Measurements from ENCODE around the gene GJC2.
A peak's percentile ranks its signal among the peaks of the same experiment; 100 is the strongest.

GJC2 gene

DNA sequence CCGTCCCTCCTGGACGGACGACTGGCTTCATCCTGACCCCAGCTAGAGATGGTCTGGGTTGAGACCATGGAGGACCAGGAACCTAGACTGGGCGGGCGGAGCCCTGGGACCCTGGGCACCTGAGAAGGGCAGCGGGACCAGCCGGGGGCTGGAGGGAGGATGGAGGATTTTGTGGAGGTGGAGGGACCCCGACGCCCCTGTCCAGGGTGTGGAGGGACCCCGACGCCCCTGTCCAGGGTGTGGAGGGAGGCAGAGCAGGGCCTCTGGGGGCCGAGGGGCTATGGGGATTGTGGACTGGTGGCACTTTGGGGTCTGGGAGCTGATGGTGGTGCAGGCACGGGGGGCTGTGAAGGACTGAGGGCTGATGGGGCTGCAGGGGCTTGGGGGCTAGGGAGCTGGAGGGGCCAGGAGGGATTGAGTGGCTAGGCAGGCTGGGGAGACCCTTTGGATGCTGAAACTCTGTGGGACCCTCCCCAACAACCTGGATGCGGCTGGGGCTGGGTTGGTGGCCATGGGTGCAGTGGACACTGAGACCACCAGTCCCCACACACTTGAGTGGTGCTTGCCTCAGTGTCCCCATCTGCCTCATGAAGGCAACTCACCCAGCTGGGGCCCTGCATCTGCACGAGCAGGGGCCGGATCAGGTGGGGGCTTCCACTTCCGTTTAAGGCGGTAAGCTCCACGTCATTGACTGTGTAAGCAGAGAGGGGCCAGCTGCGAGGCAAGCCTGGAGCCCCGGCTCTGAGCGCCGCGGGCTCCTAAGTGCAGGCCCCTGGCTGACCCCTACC lies 7.4 kb downstream of the GJC2 start:
- Histone ChIP-seq H3K9me3 (replicated peaks in 1 of 2; ENCODE audit: control insufficient read depth in 2 of 2, insufficient read depth in 1 of 2, low read depth in 1 of 2, low read length in 2 of 2) (no peaks in the 10 kb centered on the region), H2BK5ac (ENCODE audit: low read length) (peak overlapping the region; percentile 85), H3K18ac (ENCODE audit: low read length) (peak overlapping the region; percentile 67), H2BK120ac (ENCODE audit: low read depth, low read length) (no peak overlapping the region), H3K23ac (ENCODE audit: low read depth, low read length, poor library complexity) (peak overlapping the region; percentile 48), H2BK12ac (ENCODE audit: low read length) (no peak overlapping the region), H3K27ac (replicated peaks; ENCODE audit: low read length) (no peak overlapping the region), H4K8ac (ENCODE audit: low read depth, low read length) (peak overlapping the region; percentile 9), H2AK5ac (ENCODE audit: low read depth, low read length) (peak overlapping the region; percentile 10), H3K4ac (ENCODE audit: low read length) (no peak overlapping the region), H3K9ac (ENCODE audit: low read depth, low read length, poor library complexity) (peak overlapping the region; percentile 37), H3K79me1 (ENCODE audit: low read depth, low read length) (peaks cover 2% of the 10 kb centered on the region), H3K4me1 (ENCODE audit: control insufficient read depth in 2 of 2, insufficient read depth in 1 of 2, low read depth in 1 of 2, low read length in 2 of 2) (peaks cover 0 to 8% of the 10 kb centered on the region in 2 donors), H3K4me3 (ENCODE audit: low read length in 2 of 2) (no peak overlapping the region), H3K27me3 (ENCODE audit: control insufficient read depth in 3 of 3, insufficient read depth in 3 of 3, low read depth in 1 of 3, low read length in 3 of 3) (no peaks in the 10 kb centered on the region), H3K4me2 (ENCODE audit: insufficient read depth, low read length, poor library complexity, severe bottlenecking) (no peak overlapping the region), H2AFZ (ENCODE audit: low read length) (no peak overlapping the region), H3K36me3 (replicated peaks in 1 of 2; ENCODE audit: control insufficient read depth in 2 of 2, insufficient read depth in 2 of 2, low read length in 2 of 2) (no peaks in the 10 kb centered on the region), H4K91ac (ENCODE audit: low read depth, low read length, poor library complexity) (no peak overlapping the region), H3K14ac (ENCODE audit: low read length) (no peak overlapping the region), H2BK15ac (ENCODE audit: low read length) (peak overlapping the region; percentile 41)
- DNase-seq (ENCODE audit: low spot score) = no peak
- no CpG with 5 or more reads among the region's 24 CpGs for WGBS, 2 donors (ENCODE audit: extremely low coverage in 2 of 2, insufficient read length in 2 of 2, insufficient replicate concordance in 1 of 2)

DNA sequence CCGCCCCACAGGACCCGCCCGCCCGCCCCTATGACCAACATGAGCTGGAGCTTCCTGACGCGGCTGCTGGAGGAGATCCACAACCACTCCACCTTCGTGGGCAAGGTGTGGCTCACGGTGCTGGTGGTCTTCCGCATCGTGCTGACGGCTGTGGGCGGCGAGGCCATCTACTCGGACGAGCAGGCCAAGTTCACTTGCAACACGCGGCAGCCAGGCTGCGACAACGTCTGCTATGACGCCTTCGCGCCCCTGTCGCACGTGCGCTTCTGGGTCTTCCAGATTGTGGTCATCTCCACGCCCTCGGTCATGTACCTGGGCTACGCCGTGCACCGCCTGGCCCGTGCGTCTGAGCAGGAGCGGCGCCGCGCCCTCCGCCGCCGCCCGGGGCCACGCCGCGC lies 8.0 kb downstream of the GJC2 start:
- peak overlapping the region; percentile 44 for H2BK5ac ChIP-seq (ENCODE audit: low read length)
- H4K8ac ChIP-seq (ENCODE audit: low read depth, low read length) = no peak overlapping the region
- H3K18ac ChIP-seq (ENCODE audit: low read length) = no peak overlapping the region
- peaks cover 0 to 10% of the 10 kb centered on the region in 2 donors for H3K4me1 ChIP-seq (ENCODE audit: control insufficient read depth in 2 of 2, insufficient read depth in 1 of 2, low read depth in 1 of 2, low read length in 2 of 2)
- H2BK15ac ChIP-seq (ENCODE audit: low read length) = no peak overlapping the region
- no peak overlapping the region for H3K23ac ChIP-seq (ENCODE audit: low read depth, low read length, poor library complexity)
- no peak overlapping the region for H3K4me2 ChIP-seq (ENCODE audit: insufficient read depth, low read length, poor library complexity, severe bottlenecking)
- H3K9me3 ChIP-seq (replicated peaks in 1 of 2; ENCODE audit: control insufficient read depth in 2 of 2, insufficient read depth in 1 of 2, low read depth in 1 of 2, low read length in 2 of 2) = no peaks in the 10 kb centered on the region
- peaks cover 2% of the 10 kb centered on the region for H3K79me1 ChIP-seq (ENCODE audit: low read depth, low read length)
- H3K9ac ChIP-seq (ENCODE audit: low read depth, low read length, poor library complexity) = no peak overlapping the region
- H4K91ac ChIP-seq (ENCODE audit: low read depth, low read length, poor library complexity) = no peak overlapping the region
- H2AFZ ChIP-seq (ENCODE audit: low read length) = no peak overlapping the region
- H2AK5ac ChIP-seq (ENCODE audit: low read depth, low read length) = no peak overlapping the region
- no peak overlapping the region for H3K4ac ChIP-seq (ENCODE audit: low read length)
- H2BK12ac ChIP-seq (ENCODE audit: low read length) = no peak overlapping the region
- H2BK120ac ChIP-seq (ENCODE audit: low read depth, low read length) = no peak overlapping the region
- DNase-seq (ENCODE audit: low spot score) = no peak
- no CpG with 5 or more reads among the region's 43 CpGs for WGBS, 2 donors (ENCODE audit: extremely low coverage in 2 of 2, insufficient read length in 2 of 2, insufficient replicate concordance in 1 of 2)
- H3K4me3 ChIP-seq (ENCODE audit: low read length in 2 of 2) = no peak overlapping the region
- no peak overlapping the region for H3K27ac ChIP-seq (replicated peaks; ENCODE audit: low read length)
- no peak overlapping the region for H3K14ac ChIP-seq (ENCODE audit: low read length)
- H3K27me3 ChIP-seq (ENCODE audit: control insufficient read depth in 3 of 3, insufficient read depth in 3 of 3, low read depth in 1 of 3, low read length in 3 of 3) = no peaks in the 10 kb centered on the region
- no peaks in the 10 kb centered on the region for H3K36me3 ChIP-seq (replicated peaks in 1 of 2; ENCODE audit: control insufficient read depth in 2 of 2, insufficient read depth in 2 of 2, low read length in 2 of 2)

DNA sequence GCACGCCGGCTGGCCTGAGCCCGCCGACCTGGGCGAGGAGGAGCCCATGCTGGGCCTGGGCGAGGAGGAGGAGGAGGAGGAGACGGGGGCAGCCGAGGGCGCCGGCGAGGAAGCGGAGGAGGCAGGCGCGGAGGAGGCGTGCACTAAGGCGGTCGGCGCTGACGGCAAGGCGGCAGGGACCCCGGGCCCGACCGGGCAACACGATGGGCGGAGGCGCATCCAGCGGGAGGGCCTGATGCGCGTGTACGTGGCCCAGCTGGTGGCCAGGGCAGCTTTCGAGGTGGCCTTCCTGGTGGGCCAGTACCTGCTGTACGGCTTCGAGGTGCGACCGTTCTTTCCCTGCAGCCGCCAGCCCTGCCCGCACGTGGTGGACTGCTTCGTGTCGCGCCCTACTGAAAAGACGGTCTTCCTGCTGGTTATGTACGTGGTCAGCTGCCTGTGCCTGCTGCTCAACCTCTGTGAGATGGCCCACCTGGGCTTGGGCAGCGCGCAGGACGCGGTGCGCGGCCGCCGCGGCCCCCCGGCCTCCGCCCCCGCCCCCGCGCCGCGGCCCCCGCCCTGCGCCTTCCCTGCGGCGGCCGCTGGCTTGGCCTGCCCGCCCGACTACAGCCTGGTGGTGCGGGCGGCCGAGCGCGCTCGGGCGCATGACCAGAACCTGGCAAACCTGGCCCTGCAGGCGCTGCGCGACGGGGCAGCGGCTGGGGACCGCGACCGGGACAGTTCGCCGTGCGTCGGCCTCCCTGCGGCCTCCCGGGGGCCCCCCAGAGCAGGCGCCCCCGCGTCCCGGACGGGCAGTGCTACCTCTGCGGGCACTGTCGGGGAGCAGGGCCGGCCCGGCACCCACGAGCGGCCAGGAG lies 8.6 kb downstream of the GJC2 start:
- H2BK5ac ChIP-seq (ENCODE audit: low read length) = peak overlapping the region; percentile 44
- no peaks in the 10 kb centered on the region for H3K9me3 ChIP-seq (replicated peaks in 1 of 2; ENCODE audit: control insufficient read depth in 2 of 2, insufficient read depth in 1 of 2, low read depth in 1 of 2, low read length in 2 of 2)
- peak overlapping the region; percentile 87 for H2BK12ac ChIP-seq (ENCODE audit: low read length)
- H2BK120ac ChIP-seq (ENCODE audit: low read depth, low read length) = no peak overlapping the region
- H3K4me1 ChIP-seq (ENCODE audit: control insufficient read depth in 2 of 2, insufficient read depth in 1 of 2, low read depth in 1 of 2, low read length in 2 of 2) = peaks cover 0 to 10% of the 10 kb centered on the region in 2 donors
- no peak overlapping the region for H4K8ac ChIP-seq (ENCODE audit: low read depth, low read length)
- H3K9ac ChIP-seq (ENCODE audit: low read depth, low read length, poor library complexity) = peak overlapping the region; percentile 50
- H3K23ac ChIP-seq (ENCODE audit: low read depth, low read length, poor library complexity) = peak overlapping the region; percentile 75
- H3K18ac ChIP-seq (ENCODE audit: low read length) = no peak overlapping the region
- H2BK15ac ChIP-seq (ENCODE audit: low read length) = peak overlapping the region; percentile 31
- H2AFZ ChIP-seq (ENCODE audit: low read length) = no peak overlapping the region
- peak overlapping the region; percentile 81 for H2AK5ac ChIP-seq (ENCODE audit: low read depth, low read length)
- no CpG with 5 or more reads among the region's 98 CpGs for WGBS, 2 donors (ENCODE audit: extremely low coverage in 2 of 2, insufficient read length in 2 of 2, insufficient replicate concordance in 1 of 2)
- H3K27ac ChIP-seq (replicated peaks; ENCODE audit: low read length) = no peak overlapping the region
- DNase-seq (ENCODE audit: low spot score) = no peak
- no peaks in the 10 kb centered on the region for H3K36me3 ChIP-seq (replicated peaks in 1 of 2; ENCODE audit: control insufficient read depth in 2 of 2, insufficient read depth in 2 of 2, low read length in 2 of 2)
- H3K14ac ChIP-seq (ENCODE audit: low read length) = peak overlapping the region; percentile 64
- peaks cover 2% of the 10 kb centered on the region for H3K79me1 ChIP-seq (ENCODE audit: low read depth, low read length)
- H3K4me2 ChIP-seq (ENCODE audit: insufficient read depth, low read length, poor library complexity, severe bottlenecking) = no peak overlapping the region
- H3K4ac ChIP-seq (ENCODE audit: low read length) = no peak overlapping the region
- H4K91ac ChIP-seq (ENCODE audit: low read depth, low read length, poor library complexity) = no peak overlapping the region
- no peak overlapping the region for H3K4me3 ChIP-seq (ENCODE audit: low read length in 2 of 2)
- H3K27me3 ChIP-seq (ENCODE audit: control insufficient read depth in 3 of 3, insufficient read depth in 3 of 3, low read depth in 1 of 3, low read length in 3 of 3) = no peaks in the 10 kb centered on the region
